CD14-positive monocyte (primary cell): ENCODE results near the gene SUV39H2. TPM values are rescaled to one million over a fixed set of nuclear protein-coding genes. Genes with fewer than 3 reads are reported as not detected.

ENCODE experiments used
- DNase-seq, 3 donors: peaks; one replicate each; pipeline ENCODE4 v3.0.0-alpha.2; 2011 to 2022
- H2AFZ ChIP-seq: 2 replicates; pipeline ENCODE4 v1.6.0; 2012; ENCODE audit warnings: mild to moderate bottlenecking, low read depth, low read length, inconsistent platforms; ENCODE audit not compliant: insufficient read depth, poor library complexity, severe bottlenecking
- H3K27ac ChIP-seq, 2 donors: 1 replicate in 1 of 2; 2 replicates in 1 of 2; pipeline ENCODE4 v1.5.1; 2012 to 2013; ENCODE audit warnings: low read length in 2 of 2, control low read depth in 1 of 2, inconsistent platforms in 1 of 2, low read depth in 1 of 2, mild to moderate bottlenecking in 1 of 2
- H3K27me3 ChIP-seq, 2 donors: one replicate each; pipeline versions ENCODE4 v1.6.0 to v1.6.1; 2011 to 2013; ENCODE audit warnings: low read length in 2 of 2; ENCODE audit not compliant: control insufficient read depth in 2 of 2, insufficient read depth in 2 of 2
- H3K36me3 ChIP-seq, 2 donors: replicated peaks in 1 of 2; 1 replicate in 1 of 2; 2 replicates in 1 of 2; pipeline versions ENCODE4 v1.5.1 to v1.6.1; 2012 to 2013; ENCODE audit warnings: low read length in 2 of 2, control low read depth in 1 of 2, inconsistent platforms in 1 of 2, mild to moderate bottlenecking in 1 of 2; ENCODE audit not compliant: insufficient read depth in 2 of 2, control insufficient read depth in 1 of 2
- H3K4me1 ChIP-seq, 2 donors: 1 replicate in 1 of 2; 2 replicates in 1 of 2; pipeline versions ENCODE4 v1.5.1 to v1.6.1; 2012 to 2013; ENCODE audit warnings: low read length in 2 of 2, control low read depth in 1 of 2, inconsistent platforms in 1 of 2, mild to moderate bottlenecking in 1 of 2, moderate library complexity in 1 of 2; ENCODE audit not compliant: insufficient read depth in 2 of 2, control insufficient read depth in 1 of 2
- H3K4me2 ChIP-seq: replicated peaks from 2 replicates; pipeline ENCODE3; 2012; ENCODE audit warnings: low read length, moderate library complexity, mild to moderate bottlenecking; ENCODE audit not compliant: poor library complexity, severe bottlenecking; ENCODE audit errors: extremely low read depth
- H3K4me3 ChIP-seq, 3 experiments: fragments of 200-600 bp in 1 of 3; sonication (generic) in 1 of 3; replicated peaks in 1 of 3; 1 replicate in 2 of 3; 2 replicates in 1 of 3; pipeline ENCODE4 v1.5.1; 2011 to 2013; ENCODE audit warnings: low read length in 3 of 3, mild to moderate bottlenecking in 3 of 3, control low read depth in 2 of 3, low read depth in 2 of 3, inconsistent platforms in 1 of 3, moderate library complexity in 1 of 3
- H3K79me2 ChIP-seq: 2 replicates; pipeline ENCODE4 v1.6.0; 2012; ENCODE audit warnings: mild to moderate bottlenecking, control low read depth, inconsistent platforms, low read length, moderate library complexity; ENCODE audit not compliant: insufficient read depth
- H3K9ac ChIP-seq: 2 replicates; pipeline ENCODE4 v1.6.0; 2017; ENCODE audit warnings: low read length, mild to moderate bottlenecking; ENCODE audit not compliant: insufficient read depth, poor library complexity, severe bottlenecking
- H3K9me3 ChIP-seq, 2 donors: replicated peaks in 1 of 2; 1 replicate in 1 of 2; 2 replicates in 1 of 2; pipeline versions ENCODE4 v1.5.1 to v1.6.1; 2012 to 2013; ENCODE audit warnings: low read length in 2 of 2, control low read depth in 1 of 2; ENCODE audit not compliant: control insufficient read depth in 1 of 2, insufficient read depth in 1 of 2
- H4K20me1 ChIP-seq: 2 replicates; pipeline ENCODE4 v1.6.0; 2012; ENCODE audit warnings: mild to moderate bottlenecking, low read length, control low read depth, moderate library complexity; ENCODE audit not compliant: insufficient read depth
- H3K27ac Mint-ChIP-seq, 7 donors: one replicate each; pipeline ENCODE4 v1.8.0; 2020; ENCODE audit warnings: mild to moderate bottlenecking in 7 of 7, mixed read lengths in 7 of 7, moderate library complexity in 6 of 7, inconsistent platforms in 2 of 7
- H3K27me3 Mint-ChIP-seq, 3 donors: one replicate each; pipeline ENCODE4 v1.8.0; 2021 to 2022; ENCODE audit warnings: low read depth in 3 of 3, mild to moderate bottlenecking in 3 of 3, mixed read lengths in 3 of 3, moderate library complexity in 3 of 3, inconsistent platforms in 1 of 3
- H3K36me3 Mint-ChIP-seq, 2 donors: one replicate each; pipeline ENCODE4 v1.8.0; 2020; ENCODE audit warnings: mixed read lengths in 2 of 2, inconsistent platforms in 1 of 2, mild to moderate bottlenecking in 1 of 2
- H3K4me1 Mint-ChIP-seq: one replicate; pipeline ENCODE4 v1.8.0; 2020; ENCODE audit warnings: mild to moderate bottlenecking, mixed read lengths
- H3K4me3 Mint-ChIP-seq, 2 donors: one replicate each; pipeline ENCODE4 v1.8.0; 2020; ENCODE audit warnings: mild to moderate bottlenecking in 2 of 2, mixed read lengths in 2 of 2, moderate library complexity in 1 of 2
- H3K9me3 Mint-ChIP-seq, 7 donors: one replicate each; pipeline ENCODE4 v1.8.0; 2020 to 2022; ENCODE audit warnings: mixed read lengths in 7 of 7, mild to moderate bottlenecking in 6 of 7, moderate library complexity in 6 of 7, inconsistent platforms in 2 of 7
- CTCF ChIP-seq: fragments of 200-600 bp; IDR thresholded peaks from one replicate; pipeline ENCODE4 v1.8.0; 2022; ENCODE audit warnings: antibody characterized with exemption, mild to moderate bottlenecking
- WGBS: methylation state at CpG from one replicate; pipeline ENCODE4 v1.1.5; 2013; ENCODE audit warnings: missing lambda C conversion rate; ENCODE audit not compliant: insufficient coverage; 5-methylcytosine and 5-hydroxymethylcytosine counted together
- intact Hi-C, 2 donors: fragments of 100-400 bp; cut with micrococcal nuclease; formaldehyde crosslinking; loops; one replicate each; pipeline versions ENCODE4 v1.15.0 to v1.15.1; 2023
- polyA plus RNA-seq, 3 donors: library from polyadenylated mRNA; depleted of rRNA in 1 of 3; unstranded in 2 of 3; stranded (reverse) in 1 of 3; fragments of 300-500 nt in 2 of 3; fragments of >200 nt in 1 of 3; fragmentation: Illumina TruSeq in 2 of 3; gene quantifications; 1 replicate in 2 of 3; 2 replicates in 1 of 3; pipeline ENCODE4 v1.2.3, GENCODE V29; 2012 to 2021

Gene SUV39H2
- polyA plus RNA-seq, 3 donors = 0.85 to 1.2 (median 0.86) TPM

- TF ChIP-seq CTCF = no peak
- no peaks in the 10 kb centered on the region for H3K27me3 Mint-ChIP-seq
- no peak overlapping the region for H3K27ac Mint-ChIP-seq
- H3K9me3 Mint-ChIP-seq = peaks cover 0 to 2% (median 0%) of the 10 kb centered on the region in 7 donors
- Histone ChIP-seq H3K4me1 (no peaks in the 10 kb centered on the region), H3K4me3 (no peak overlapping the region), H3K27ac (no peak overlapping the region), H3K36me3 (peaks cover 78 to 100% of the 10 kb centered on the region in 2 donors), H3K27me3 (no peaks in the 10 kb centered on the region), H3K9ac (no peak overlapping the region), H3K9me3 (no peaks in the 10 kb centered on the region), H2AFZ (no peak overlapping the region), H3K4me2 (no peak overlapping the region), H4K20me1 (peaks cover 31% of the 10 kb centered on the region), H3K79me2 (peaks cover 37% of the 10 kb centered on the region)
- intact Hi-C loops = no loop called here
- H3K36me3 Mint-ChIP-seq = peaks cover 75 to 95% of the 10 kb centered on the region in 2 donors
- no peak for DNase-seq
- no peak overlapping the region for H3K4me3 Mint-ChIP-seq
- H3K4me1 Mint-ChIP-seq = no peaks in the 10 kb centered on the region
- 100% methylated on average over 2 of the region's 3 CpGs for WGBS
These were observed 33.1 kb downstream of the SUV39H2 start for GRCh38 chr10:14911801-14912200.

DNA sequence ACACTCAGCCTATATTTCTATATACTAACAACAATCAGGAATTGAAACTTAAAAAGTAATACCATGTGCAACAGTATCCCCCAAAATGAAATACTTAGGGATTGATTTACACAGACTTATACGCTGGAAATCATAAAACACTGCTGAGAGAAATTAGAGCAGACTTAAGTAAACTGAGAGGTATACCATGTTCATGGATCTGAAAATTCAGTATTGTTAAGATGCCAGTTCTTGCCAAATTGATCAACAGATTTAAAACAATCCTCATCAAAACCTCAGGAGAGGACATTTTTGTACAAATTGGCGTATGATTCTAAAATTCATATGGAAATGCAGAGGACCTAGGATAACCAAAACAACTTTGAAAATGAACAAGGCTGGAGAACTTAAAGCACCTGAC lies 37.9 kb downstream of the SUV39H2 start:
- no peaks in the 10 kb centered on the region for H3K27me3 Mint-ChIP-seq
- no peak overlapping the region for H3K4me2 ChIP-seq
- peaks cover 81 to 100% of the 10 kb centered on the region in 2 donors for H3K36me3 ChIP-seq
- H3K36me3 Mint-ChIP-seq = peaks cover 86 to 97% of the 10 kb centered on the region in 2 donors
- no peaks in the 10 kb centered on the region for H3K4me1 ChIP-seq
- H3K9me3 ChIP-seq = peaks cover 6 to 18% of the 10 kb centered on the region in 2 donors
- no peak for DNase-seq
- peaks cover 27% of the 10 kb centered on the region for H4K20me1 ChIP-seq
- no peaks in the 10 kb centered on the region for H3K4me1 Mint-ChIP-seq
- peaks cover 8 to 19% (median 10%) of the 10 kb centered on the region in 7 donors for H3K9me3 Mint-ChIP-seq
- no peak overlapping the region for H3K9ac ChIP-seq
- no peak overlapping the region for H3K4me3 Mint-ChIP-seq
- 100% methylated on average over 1 of the region's 2 CpGs for WGBS
- intact Hi-C loops = no loop called here
- H2AFZ ChIP-seq = no peak overlapping the region
- peaks cover 26% of the 10 kb centered on the region for H3K79me2 ChIP-seq
- no peak overlapping the region for H3K27ac ChIP-seq
- TF ChIP-seq CTCF = no peak
- no peaks in the 10 kb centered on the region for H3K27me3 ChIP-seq
- no peak overlapping the region for H3K27ac Mint-ChIP-seq
- no peak overlapping the region for H3K4me3 ChIP-seq
